GM13977 (cell line): ENCODE data around the gene ZFP36L2.
A peak's percentile ranks its signal among the peaks of the same experiment; 100 is the strongest.

Experiments
- DNase-seq: peaks from one replicate; pipeline ENCODE4 v3.0.0; 2012; ENCODE audit warnings: low spot score
- CTCF ChIP-seq: IDR thresholded peaks from 2 replicates; pipeline ENCODE4 v1.5.1; 2012; ENCODE audit warnings: mild to moderate bottlenecking, control low read depth; ENCODE audit not compliant: insufficient read depth; ENCODE audit errors: extremely low read depth, missing control alignments
- in situ Hi-C: fragments of 300-500 bp; cut with MboI; formaldehyde crosslinking; loops from one replicate; pipeline ENCODE4 v1.12.0; 2022; ENCODE audit warnings: low sequenced_read_pairs, low pct_unique_long_range_greater_than_20kb, mixed read lengths, inconsistent platforms; ENCODE audit not compliant: unreplicated experiment

The ZFP36L2 gene

GRCh38 chr2:43225093-43225787 lies 1.2 kb downstream of the ZFP36L2 start:
- TF ChIP-seq CTCF, result peak; percentile 8
- peak; percentile 57 for DNase-seq
- in situ Hi-C loops, result loop anchor here (5.0 to 25.0 kb wide), 4 partner anchors 60 to 263 kb away; no protein-coding TSS in a partner anchor

- in situ Hi-C loops, result loop anchor here (5.0 to 25.0 kb wide), 4 partner anchors 60 to 262 kb away; no protein-coding TSS in a partner anchor
- no peak for TF ChIP-seq CTCF
- peak; percentile 60 for DNase-seq
Observed at GRCh38 chr2:43224571-43225092, 1.8 kb downstream of the ZFP36L2 start.

GRCh38 chr2:43224131-43224570 lies 2.3 kb downstream of the ZFP36L2 start:
- TF ChIP-seq CTCF, result peak; percentile 79
- in situ Hi-C loops, result loop anchor here (10.0 kb wide), 2 partner anchors 59 to 261 kb away; no protein-coding TSS in a partner anchor
- peak; percentile 64 for DNase-seq

- DNase-seq, result no peak
- no peak for TF ChIP-seq CTCF
- in situ Hi-C loops, result loop anchor here (10.0 kb wide), 2 partner anchors 59 to 261 kb away; no protein-coding TSS in a partner anchor
Observed at GRCh38 chr2:43223521-43224001, 2.8 kb downstream of the ZFP36L2 start.

GRCh38 chr2:43222475-43223309 lies 3.7 kb downstream of the ZFP36L2 start:
- in situ Hi-C loops, result loop anchor here (10.0 kb wide), 2 partner anchors 58 to 262 kb away; no protein-coding TSS in a partner anchor
- no peak for TF ChIP-seq CTCF
- DNase-seq, result no peak
